GM08714 (cell line): ENCODE data around the gene SHMT1.
"Not testable (repeated sequence)": the region's sequence is repeated elsewhere in the genome, so short reads cannot be mapped to it uniquely, and the experiment has no call there.

Experiments
- H3K4me3 ChIP-seq: fragments of 200-500 bp; sonication (Bioruptor generic); 2 replicates; pipeline ENCODE4 v1.5.1; 2014; ENCODE audit warnings: mild to moderate bottlenecking, low read length, inconsistent platforms
- ZNF274 ChIP-seq: IDR thresholded peaks from 2 replicates; pipeline ENCODE4 v1.6.1; 2012; ENCODE audit warnings: mild to moderate bottlenecking, low read depth, low read length

Gene SHMT1

DNA sequence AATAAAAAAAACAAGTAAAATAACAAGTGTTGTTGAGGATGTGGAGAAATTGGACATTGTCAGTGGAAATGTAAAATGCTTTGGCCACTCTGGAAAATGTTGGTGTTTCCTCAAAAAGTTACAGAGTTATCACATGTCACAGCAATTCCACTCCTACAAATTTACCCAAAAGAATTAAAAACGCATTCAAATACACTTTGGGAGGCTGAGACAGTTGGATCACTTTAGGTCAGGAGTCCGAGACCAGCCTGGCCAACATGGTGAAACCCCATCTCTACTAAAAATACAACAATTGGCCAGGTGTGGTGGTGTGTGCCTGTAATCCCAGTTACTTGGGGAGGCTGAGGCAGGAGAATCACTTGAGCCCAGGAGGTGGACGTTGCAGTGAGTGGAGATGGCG, 54.1 kb downstream of the SHMT1 start:
- TF ChIP-seq ZNF274 = no peak
- no peak overlapping the region for H3K4me3 ChIP-seq

DNA sequence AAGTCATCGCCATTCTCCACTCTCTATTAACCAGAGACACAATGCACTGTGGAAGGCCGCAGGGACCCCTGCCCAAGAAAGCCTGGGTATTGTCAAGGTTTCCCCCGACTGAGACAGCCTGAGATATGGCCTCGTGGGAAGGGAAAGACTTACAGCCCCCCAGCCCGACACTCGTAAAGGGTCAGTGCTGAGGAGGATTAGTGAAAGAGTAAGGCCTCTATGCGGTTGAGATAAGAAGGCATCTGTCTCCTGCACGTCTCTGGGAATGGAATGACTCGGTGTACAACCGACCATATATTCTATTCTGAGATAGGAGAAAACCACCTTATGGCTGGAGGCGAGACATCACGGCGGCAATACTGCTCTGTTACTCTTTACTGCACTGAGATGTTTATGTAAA, 60.1 kb downstream of the SHMT1 start:
- H3K4me3 ChIP-seq = not testable (repeated sequence)

DNA sequence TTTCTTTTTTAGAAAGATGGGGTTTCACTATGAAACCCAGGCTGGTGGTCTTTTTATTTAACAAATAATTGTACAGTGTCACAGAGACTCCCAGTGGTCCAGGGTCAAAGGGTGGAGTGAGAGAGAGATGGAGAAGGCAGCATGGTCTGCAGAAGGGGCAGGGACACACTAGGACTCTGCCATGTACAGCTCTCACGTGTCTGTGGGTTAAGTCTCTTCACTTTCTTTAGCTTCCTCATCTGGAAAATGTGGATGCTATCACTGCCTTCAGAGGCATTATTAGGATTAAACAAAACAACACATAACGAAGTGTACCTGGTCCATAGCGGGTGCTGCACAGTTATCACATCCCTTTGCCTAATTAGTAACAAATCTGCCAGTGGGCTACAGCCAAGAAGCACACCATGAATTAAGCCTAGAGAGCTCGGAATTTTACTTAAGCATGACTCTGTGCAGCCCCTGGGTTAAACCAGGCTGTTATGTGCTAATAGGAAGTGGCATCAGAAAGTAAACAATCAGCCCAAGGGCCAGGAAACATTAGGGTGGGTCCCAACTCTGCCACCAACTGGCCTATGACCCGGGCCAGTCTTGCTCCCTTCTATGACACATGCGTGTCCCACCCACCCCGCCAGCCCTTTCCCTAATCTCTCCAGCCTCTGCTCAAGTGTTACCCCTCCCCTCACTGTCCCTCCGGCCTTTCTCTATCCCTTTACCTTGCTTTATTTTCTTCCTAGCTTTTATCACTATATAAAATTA, 62.4 kb downstream of the SHMT1 start:
- no peak for TF ChIP-seq ZNF274
- H3K4me3 ChIP-seq = no peak overlapping the region

DNA sequence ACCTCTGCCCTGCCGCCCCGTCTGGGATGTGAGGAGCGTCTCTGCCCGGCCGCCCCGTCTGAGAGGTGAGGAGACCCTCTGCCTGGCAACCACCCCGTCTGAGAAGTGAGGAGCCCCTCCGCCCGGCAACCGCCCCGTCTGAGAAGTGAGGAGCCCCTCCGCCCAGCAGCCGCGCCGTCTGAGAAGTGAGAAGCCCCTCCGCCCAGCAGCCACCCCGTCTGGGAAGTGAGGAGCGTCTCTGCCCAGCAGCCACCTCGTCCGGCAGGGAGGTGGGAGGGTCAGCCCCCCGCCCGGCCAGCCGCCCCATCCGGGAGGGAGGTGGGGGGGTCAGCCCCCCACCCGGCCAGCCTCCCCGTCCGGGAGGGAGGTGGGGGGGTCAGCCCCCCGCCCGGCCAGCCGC, 65.3 kb downstream of the SHMT1 start:
- not testable (repeated sequence) for H3K4me3 ChIP-seq

DNA sequence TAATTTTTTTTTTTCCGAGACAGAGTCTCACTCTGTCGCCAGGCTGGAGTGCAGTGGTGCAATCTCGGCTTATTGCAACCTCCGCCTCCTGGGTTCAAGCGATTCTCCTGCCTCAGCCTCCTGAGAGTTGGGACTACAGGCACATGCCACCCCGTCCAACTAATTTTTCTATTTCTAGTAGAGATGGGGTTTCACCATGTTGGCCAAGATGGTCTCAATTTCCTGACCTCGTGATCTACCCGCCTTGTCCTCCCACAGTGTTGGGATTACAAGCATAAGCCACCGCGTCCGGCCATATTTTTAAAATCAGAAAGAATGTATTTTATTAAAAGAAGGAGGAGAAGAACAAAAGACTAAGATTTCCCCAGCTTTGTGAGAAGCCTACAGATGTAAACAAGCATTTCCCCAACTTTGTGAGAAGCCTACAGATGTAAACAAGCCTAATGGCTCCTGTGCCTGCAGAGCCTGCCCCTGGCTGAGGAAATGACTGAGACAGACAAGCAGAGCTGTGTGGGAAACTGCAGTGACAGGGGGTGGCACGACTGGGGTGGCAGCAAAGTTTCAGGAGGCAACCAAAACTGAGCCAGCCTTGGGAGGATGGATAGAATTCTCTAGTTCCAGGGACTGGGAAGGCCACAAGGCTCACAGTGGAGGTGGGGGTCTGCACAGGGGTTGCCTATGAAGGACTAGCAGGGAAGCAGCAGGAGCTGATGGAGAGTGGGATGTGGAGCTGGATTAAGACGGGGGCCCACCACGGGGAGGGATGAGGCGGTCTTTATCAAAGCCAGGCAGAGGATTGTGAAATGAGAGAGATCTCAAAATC, 71.4 kb downstream of the SHMT1 start:
- no peak overlapping the region for H3K4me3 ChIP-seq
- TF ChIP-seq ZNF274 = no peak

DNA sequence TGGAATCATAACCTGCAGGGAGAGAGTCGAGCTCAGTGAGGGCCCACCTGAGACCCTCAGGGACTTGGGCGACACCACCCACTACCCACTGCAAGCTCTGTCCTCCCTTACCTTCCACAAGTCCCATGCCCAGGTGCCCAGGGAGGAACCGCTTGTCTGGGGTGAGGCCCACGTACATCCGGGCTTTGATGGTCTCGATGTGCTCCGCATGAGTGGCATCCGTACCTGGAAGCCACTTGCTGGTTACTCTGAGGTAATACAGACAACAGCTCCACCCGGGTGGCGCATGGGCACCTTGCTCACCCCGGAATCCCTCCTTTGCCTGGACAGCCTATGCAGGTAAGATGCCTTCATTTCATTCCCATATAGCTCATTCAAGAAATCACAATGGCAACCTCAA, 78.1 kb downstream of the SHMT1 start:
- no peak for TF ChIP-seq ZNF274

DNA sequence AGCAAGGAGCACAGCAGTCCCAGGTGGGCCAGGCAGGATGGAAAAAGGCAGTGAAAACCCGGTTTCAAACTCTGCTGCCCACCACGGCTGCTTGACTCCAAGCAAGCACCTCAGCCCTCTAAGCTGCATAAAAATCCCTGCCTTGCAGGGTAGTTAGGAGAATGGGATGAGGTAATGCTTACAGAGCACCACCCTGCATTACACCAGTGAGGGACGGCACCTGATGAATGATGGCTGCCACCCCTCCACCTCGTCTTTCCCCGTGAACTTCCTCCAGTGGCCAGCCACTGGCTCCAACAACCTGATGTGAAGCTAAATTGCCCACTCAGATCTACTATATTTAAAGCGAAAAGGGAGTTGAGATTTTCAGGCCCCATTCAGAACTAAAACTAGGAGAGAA, 81.6 kb downstream of the SHMT1 start:
- no peak for TF ChIP-seq ZNF274
- H3K4me3 ChIP-seq = no peak overlapping the region

More for the DNA sequence above, 78.1 kb downstream of the SHMT1 start:
- H3K4me3 ChIP-seq = no peak overlapping the region

DNA sequence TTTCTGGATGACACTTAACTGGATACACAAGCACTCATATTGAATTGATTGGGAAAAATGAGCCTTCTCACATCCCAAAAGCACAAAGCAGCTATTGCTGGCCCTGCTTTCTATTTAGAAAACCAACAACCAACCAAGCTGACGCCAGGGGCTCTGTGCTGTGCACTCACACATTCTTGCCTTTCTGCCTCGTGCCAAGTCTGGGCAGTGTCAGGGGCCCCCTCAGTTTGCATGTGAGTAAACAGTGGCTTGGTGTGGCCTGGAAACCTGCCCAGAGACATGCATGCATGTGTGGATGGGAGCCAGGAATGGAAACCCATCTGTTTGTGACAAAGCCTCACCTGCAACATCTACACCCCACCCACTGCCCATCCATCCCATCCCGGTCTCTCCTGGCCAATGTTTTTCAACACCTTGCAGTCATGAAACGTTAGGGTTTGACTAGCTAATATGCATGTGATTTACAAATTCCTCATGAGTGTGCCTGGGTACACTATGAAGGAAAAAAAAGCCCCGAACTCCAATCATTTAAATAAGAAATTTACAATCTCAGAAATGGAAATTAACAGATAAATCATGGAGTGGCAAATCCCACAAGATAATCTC, 82.5 kb downstream of the SHMT1 start:
- no peak for TF ChIP-seq ZNF274

DNA sequence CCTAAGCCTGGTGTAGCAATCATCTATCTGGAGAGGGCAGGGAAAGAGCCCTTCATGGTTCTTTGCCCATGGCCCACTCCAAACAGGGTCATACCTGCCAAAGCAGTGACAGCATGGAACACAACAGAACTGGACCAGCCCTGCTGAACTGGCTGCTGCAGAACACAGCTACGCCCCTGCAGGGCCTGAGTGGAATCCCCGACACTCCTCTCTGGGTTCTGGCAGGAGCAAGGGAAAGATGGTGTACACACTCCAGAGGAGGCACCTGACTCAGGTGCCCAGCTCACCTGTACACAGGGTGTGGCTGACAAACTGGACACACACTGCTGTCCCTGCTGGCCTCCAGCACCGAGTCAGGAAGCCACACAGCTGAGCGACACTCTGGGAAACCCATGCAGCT, 83.1 kb downstream of the SHMT1 start:
- TF ChIP-seq ZNF274 = no peak
- no peak overlapping the region for H3K4me3 ChIP-seq

More for the DNA sequence above, 82.5 kb downstream of the SHMT1 start:
- no peak overlapping the region for H3K4me3 ChIP-seq

DNA sequence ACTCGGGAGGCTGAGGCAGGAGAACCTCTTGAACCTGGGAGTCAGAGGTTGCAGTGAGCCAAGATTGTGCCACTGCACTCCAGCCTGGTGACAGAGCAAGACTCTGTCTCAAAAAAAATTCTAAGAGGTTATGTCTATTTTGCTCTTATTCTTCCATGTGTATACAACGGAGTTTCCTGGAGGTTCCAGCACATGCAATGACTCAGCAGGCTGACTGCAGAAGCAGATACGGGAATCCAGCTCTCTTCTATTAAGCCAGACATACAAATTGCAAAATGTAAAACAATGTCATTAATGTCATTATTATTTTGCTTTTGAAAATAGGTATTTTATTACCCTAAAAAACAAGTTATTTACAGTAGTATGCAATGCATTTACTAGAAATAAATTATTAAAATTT, 84.5 kb downstream of the SHMT1 start:
- no peak for TF ChIP-seq ZNF274
- no peak overlapping the region for H3K4me3 ChIP-seq
